OCI-LY7 (cell line): ENCODE results near the gene GNAQ.

ENCODE experiments used
- CTCF ChIP-seq: fragments of 200-600 bp; sonication (generic); conservative IDR thresholded peaks from 2 replicates; pipeline ENCODE4 v1.5.1; 2014; ENCODE audit warnings: mild to moderate bottlenecking, antibody characterized with exemption, low read length, moderate library complexity, mixed read lengths
- EZH2phosphoT487 ChIP-seq: fragments of 200-600 bp; sonication (generic); IDR thresholded peaks from 2 replicates; pipeline ENCODE4 v1.6.1; 2018; ENCODE audit warnings: low read depth, borderline replicate concordance, mild to moderate bottlenecking, mixed run types, antibody characterized with exemption, low read length, moderate library complexity, mixed read lengths

- no peak for TF ChIP-seq CTCF
- no peak for TF ChIP-seq EZH2phosphoT487
These were observed 147.5 kb downstream of the GNAQ start for GRCh38 chr9:77883846-77884771.
